Skeletal muscle tissue (tissue), 4 donors: Measurements from ENCODE around the gene CHD2. TPM values are rescaled to one million over a fixed set of nuclear protein-coding genes. Genes with fewer than 3 reads are reported as not detected.
"Not testable (repeated sequence)": the region's sequence is repeated elsewhere in the genome, so short reads cannot be mapped to it uniquely, and the experiment has no call there.

Experiments
- H3K27ac ChIP-seq: one replicate; pipeline ENCODE4 v1.7.0; 2013; ENCODE audit warnings: mild to moderate bottlenecking, low read depth, low read length, inconsistent platforms
- H3K27me3 ChIP-seq, 3 donors: one replicate each; pipeline ENCODE4 v1.7.0; 2013; ENCODE audit warnings: low read length in 3 of 3; ENCODE audit not compliant: control insufficient read depth in 3 of 3, insufficient read depth in 3 of 3
- H3K36me3 ChIP-seq, 3 donors: one replicate each; pipeline ENCODE4 v1.7.0; 2013; ENCODE audit warnings: low read length in 3 of 3; ENCODE audit not compliant: control insufficient read depth in 3 of 3, insufficient read depth in 3 of 3
- H3K4me1 ChIP-seq, 3 donors: one replicate each; pipeline ENCODE4 v1.7.0; 2013; ENCODE audit warnings: low read length in 3 of 3, mild to moderate bottlenecking in 3 of 3; ENCODE audit not compliant: control insufficient read depth in 3 of 3, insufficient read depth in 3 of 3
- H3K4me3 ChIP-seq, 3 donors: one replicate each; pipeline ENCODE4 v1.7.0; 2013; ENCODE audit warnings: low read length in 3 of 3
- H3K9ac ChIP-seq, 3 donors: one replicate each; pipeline ENCODE4 v1.7.0; 2013; ENCODE audit warnings: low read length in 3 of 3, mild to moderate bottlenecking in 3 of 3, moderate library complexity in 2 of 3, low read depth in 1 of 3
- H3K9me3 ChIP-seq, 3 donors: one replicate each; pipeline ENCODE4 v1.7.0; 2013; ENCODE audit warnings: low read length in 3 of 3; ENCODE audit not compliant: control insufficient read depth in 3 of 3
- total RNA-seq: library from RNA; depleted of rRNA; stranded (reverse); fragments of >200 nt; gene quantifications from one replicate; pipeline ENCODE4 v1.2.3, GENCODE V29; 2014
- donor health status: Osteomylitis.

Gene CHD2
- total RNA-seq, 1 donor from 2014 or later: 105 TPM

DNA sequence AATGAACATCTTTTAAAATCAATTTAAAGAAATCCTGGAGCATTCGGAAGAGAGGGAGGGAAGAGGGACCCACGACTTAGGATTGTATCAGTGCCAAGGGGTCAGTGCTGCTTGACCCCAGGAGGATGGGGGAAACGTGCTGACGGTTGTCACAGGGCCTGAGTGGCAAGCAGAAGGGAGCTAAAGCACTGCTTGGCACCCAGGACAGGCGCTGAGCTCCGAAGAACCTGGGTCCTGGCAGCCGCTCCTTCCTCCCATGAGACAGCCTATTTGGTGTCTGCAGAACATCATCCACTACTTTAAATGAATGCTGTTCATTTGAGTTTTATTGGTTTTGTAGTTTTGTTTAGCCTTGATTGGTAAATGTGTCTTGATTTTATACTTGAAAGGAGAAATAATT lies 134.4 kb downstream of the CHD2 start:
- peaks cover 35 to 45% (median 39%) of the 10 kb centered on the region in 3 donors for H3K4me1 ChIP-seq
- H3K36me3 ChIP-seq: no peaks in the 10 kb centered on the region
- H3K27me3 ChIP-seq: no peaks in the 10 kb centered on the region
- no peak overlapping the region for H3K27ac ChIP-seq
- H3K4me3 ChIP-seq: no peak overlapping the region
- H3K9me3 ChIP-seq: no peaks in the 10 kb centered on the region
- no peak overlapping the region for H3K9ac ChIP-seq

DNA sequence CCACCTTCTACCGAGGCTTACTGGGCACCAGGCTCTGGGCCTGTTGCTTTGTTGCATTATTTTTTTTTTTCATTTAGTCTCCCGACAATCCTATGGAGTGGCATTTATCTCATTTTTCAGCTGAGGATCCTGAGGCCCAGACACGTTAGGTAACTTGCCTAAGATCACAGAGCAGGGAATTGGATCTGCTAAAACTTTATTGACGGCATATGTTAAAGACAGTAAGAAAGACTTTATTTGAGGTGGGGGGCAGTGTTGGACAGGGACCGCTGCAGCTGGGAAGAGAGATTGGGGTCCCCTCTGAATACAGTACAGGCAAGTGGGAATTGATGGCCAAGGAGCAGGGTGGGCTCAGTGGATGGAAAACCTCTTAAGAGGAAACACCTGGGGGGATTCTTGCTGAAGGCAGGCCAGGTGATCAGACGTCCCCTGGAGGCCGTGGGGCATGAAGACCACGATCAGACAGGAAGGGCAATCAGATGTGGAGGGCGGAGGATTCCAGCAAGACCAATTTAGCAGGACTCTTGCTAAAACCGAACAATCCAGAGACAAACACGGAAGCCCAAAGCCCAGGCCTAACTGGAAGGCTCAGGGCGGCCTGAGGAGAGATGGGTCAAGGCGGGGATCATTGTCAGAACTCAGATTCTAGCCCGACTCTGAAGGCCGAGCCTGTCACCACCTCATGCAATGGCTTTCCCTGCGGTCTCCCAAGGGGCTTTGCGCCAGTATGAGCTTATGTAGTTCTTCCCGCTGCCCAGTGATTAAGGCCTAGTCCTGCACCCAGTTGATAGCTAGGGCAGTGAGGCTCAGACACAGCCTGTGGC lies 135.2 kb downstream of the CHD2 start:
- no peaks in the 10 kb centered on the region for H3K27me3 ChIP-seq
- no peaks in the 10 kb centered on the region for H3K36me3 ChIP-seq
- H3K4me1 ChIP-seq: peaks cover 27 to 38% (median 31%) of the 10 kb centered on the region in 3 donors
- no peak overlapping the region for H3K9ac ChIP-seq
- no peaks in the 10 kb centered on the region for H3K9me3 ChIP-seq
- no peak overlapping the region for H3K27ac ChIP-seq
- H3K4me3 ChIP-seq: no peak overlapping the region

DNA sequence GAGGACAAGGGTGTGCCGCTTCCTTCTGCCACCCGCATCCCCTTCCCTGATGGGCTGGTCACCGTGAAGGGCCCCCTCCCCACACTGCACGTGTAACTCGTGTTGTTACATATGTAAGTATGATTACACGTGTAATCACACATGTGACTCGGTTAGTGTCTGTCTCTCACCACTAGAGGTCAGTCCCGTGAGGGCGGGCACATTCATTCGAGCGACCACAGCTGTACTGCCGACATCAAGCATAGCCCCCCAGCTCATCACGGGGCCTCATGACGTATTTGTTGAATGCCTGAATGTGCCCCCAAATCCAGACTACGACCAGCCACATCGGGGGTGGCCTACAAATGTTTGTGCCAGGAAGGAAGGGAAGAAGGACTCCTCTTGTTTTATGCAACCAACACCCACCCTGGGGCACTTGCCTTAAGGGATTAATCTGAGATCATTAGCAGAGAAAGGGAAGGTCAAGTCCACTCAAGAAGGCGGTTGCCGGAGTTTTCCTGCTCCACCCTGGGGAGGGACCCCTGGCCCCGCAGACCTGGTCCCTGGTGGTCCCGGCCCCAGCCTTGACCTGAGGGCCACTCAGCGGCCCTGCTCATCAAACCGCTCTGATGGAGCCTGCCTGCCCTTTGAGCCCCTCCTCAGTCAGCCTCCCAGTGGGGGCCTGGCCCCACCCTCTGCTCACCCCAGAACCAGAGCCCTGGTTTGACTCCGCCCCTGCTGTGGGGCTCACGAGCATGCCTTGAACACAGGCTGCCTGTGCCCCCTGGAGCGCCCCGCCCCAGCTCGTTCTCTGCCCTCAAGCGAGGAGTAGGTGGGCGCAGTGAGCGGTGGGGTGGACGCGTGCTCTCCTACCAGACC lies 136.1 kb downstream of the CHD2 start:
- no peak overlapping the region for H3K27ac ChIP-seq
- H3K36me3 ChIP-seq: no peaks in the 10 kb centered on the region
- H3K9me3 ChIP-seq: no peaks in the 10 kb centered on the region
- H3K4me1 ChIP-seq: peaks cover 19 to 29% (median 22%) of the 10 kb centered on the region in 3 donors
- no peaks in the 10 kb centered on the region for H3K27me3 ChIP-seq
- H3K4me3 ChIP-seq: no peak overlapping the region
- peak overlapping the region in 1 of 3 donors; percentile 25 for H3K9ac ChIP-seq

DNA sequence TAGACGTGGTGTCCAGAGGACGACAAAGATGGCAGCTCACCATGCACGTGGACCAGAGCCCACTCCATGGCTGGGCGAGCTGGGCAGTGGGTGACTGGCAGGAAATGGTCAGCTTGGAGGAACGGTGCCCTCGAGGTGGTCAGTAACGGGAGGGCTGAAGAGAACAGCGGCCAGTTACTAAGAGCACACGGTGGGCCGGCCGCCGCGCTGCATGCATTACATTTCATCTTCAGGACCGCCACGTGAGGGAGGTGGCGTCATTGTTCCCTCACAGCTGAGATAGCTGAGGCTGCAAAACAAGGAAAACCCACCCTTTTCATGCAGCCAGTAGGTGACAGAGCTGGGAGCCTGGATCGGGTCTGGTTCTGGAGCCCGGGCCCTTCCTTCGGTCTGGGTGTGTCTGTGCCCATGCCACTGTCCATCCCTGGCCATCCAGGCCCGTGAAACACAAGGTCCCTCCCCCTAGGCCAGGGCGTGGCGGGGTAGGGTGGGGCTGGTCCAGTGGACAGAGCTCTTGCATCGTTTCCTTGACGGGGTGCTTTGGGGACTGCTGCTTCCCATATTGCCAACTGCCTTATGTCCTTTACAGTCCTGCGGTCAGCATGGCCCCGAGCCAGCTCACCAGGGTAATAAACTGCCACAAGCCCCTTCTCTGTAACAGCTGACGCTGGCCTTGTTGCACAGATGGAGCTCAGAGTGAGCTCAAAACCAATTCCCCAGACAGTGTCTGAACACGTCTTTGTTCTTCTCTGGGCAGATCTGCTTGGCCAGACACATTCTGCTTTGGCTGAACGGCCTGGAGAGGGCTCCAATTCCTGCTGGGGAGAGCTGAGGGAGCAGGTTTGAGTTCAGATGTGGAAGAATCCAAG lies 137.1 kb downstream of the CHD2 start:
- H3K9me3 ChIP-seq: no peaks in the 10 kb centered on the region
- peak overlapping the region in 2 of 3 donors; percentile 31 to 54 for H3K4me3 ChIP-seq
- peak overlapping the region in 1 of 3 donors; percentile 66 for H3K9ac ChIP-seq
- peaks cover 18 to 26% (median 20%) of the 10 kb centered on the region in 3 donors for H3K4me1 ChIP-seq
- no peaks in the 10 kb centered on the region for H3K27me3 ChIP-seq
- peak overlapping the region; percentile 34 for H3K27ac ChIP-seq
- H3K36me3 ChIP-seq: no peaks in the 10 kb centered on the region

DNA sequence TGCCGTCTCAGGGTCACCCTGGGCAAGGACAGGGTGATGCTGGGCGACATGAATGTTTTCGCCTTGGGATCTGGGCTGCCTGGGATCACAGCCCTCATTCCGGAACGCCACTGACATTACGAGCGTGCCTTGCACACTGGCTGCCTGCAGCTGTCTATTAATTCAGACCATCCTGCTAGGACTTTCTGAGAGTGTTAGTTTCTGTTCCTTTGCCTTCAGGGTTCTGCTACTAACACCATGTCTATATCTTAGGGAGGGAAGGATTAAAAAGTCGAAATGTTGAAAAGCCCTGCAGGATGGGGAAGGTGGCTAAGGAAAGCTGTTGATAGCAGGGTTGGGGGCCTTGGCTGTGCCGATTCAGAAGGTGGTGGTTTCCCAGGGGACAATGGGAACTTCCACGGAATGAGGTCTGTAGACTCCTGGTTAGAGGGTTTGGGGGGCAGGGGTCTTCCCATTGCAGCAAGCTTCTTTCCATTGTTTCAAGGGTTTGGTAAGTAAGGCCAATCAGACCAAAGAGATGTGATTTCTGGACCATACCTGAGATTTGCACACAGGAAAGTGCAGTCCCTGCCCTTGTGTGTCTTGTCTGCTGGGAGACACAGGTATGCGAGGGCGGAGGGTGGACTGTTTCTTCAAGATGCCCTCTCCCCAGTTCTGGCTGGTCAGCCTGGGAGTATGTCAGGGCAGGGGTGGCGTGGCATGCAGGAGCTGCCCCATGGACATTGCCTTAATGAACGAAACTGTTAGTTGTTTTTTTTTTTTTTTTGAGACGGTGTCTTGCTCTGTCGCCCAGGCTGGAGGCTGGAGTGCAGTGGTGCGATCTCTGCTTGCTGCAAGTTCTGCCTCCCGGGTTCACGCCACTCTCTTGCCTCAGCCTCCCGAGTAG lies 137.9 kb downstream of the CHD2 start:
- Histone ChIP-seq H3K27ac (peak overlapping the region; percentile 34), H3K4me1 (peaks cover 18 to 26% (median 22%) of the 10 kb centered on the region in 3 donors), H3K27me3 (no peaks in the 10 kb centered on the region), H3K9ac (peak overlapping the region in 2 of 3 donors; percentile 2 to 66), H3K36me3 (peaks cover 0 to 5% (median 4%) of the 10 kb centered on the region in 3 donors), H3K9me3 (no peaks in the 10 kb centered on the region), H3K4me3 (peak overlapping the region in 2 of 3 donors; percentile 31 to 54)

DNA sequence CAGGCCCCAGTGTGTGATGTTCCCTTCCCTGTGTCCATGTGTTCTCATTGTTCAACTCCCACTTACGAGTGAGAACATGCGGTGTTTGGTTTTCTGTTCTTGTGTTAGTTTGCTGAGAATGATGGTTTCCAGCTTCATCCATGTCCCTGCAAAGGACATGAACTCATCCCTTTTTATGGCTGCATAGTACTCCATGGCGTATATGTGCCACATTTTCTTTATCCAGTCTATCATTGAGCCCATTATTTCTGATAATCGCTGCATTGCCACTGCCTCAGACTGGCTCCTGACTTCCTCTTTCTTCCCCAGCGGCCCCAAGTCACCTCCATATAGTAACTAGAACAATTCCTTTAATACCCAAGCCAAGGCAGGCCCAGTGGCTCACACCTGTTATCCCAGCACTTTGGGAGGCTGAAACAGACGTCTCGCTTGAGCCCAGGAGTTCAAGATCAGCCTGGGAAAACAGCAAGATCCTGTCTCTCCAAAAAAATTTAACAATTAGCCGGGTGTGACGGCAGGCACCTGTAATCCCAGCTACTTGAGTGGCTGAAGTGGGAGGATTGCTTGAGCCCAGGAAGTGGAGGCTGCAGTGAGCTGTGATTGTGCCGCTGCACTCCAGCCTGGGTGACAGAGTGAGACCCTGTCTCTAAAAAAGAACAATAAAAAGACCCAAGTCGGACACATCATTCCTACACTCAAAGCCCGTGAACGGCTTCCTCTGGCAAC lies 139.6 kb downstream of the CHD2 start:
- not testable (repeated sequence) for H3K4me3 ChIP-seq, H3K27me3 ChIP-seq, H3K9me3 ChIP-seq, H3K9ac ChIP-seq, H3K27ac ChIP-seq
- peaks cover 18 to 24% (median 22%) of the 10 kb centered on the region in 3 donors for H3K4me1 ChIP-seq
- H3K36me3 ChIP-seq: peaks cover 9 to 15% (median 14%) of the 10 kb centered on the region in 3 donors

DNA sequence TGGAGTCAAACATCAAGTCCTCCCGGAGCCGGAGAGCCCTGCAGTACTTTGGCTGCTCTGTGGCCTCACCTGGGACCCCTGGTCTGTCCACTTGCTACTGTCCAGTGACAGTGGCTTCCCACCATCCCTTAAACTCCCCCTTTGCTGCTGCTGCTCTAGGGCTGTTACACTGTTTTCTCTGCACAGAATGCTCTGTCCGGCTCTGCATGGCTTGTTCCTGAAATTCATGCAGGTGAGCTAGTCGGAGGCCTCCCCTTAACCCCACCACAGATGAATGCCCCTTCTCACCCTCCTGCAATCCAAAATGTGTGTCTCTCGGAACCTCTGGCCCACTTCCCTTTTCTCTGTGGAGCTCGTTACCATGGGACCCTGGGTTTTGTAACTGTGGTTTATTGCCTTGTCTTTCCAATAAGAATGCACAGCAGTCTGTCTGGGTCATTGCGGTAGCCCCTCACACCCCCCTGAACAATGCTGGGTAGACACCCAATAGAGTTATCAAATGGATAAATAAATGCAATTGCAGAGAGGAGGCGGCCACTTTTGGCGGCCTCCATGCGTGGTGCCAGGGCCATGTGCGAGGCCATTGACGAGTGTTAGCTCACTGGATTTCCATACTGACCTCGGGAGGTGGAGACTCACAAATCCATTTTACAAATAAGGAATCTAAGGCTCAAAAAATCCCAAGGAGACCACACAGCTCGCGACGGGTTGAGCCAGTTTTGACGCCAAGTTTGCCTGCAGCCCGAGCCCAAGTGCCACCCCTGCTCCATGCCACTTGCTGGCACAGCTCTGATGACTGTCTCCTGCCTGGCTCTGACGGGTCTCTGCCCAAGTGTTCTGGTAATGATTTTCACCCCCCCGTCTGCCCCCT lies 140.4 kb downstream of the CHD2 start:
- no peak overlapping the region for H3K27ac ChIP-seq
- H3K9ac ChIP-seq: no peak overlapping the region
- no peaks in the 10 kb centered on the region for H3K27me3 ChIP-seq
- peaks cover 18 to 24% (median 22%) of the 10 kb centered on the region in 3 donors for H3K4me1 ChIP-seq
- H3K9me3 ChIP-seq: no peaks in the 10 kb centered on the region
- H3K36me3 ChIP-seq: peaks cover 17 to 23% (median 22%) of the 10 kb centered on the region in 3 donors
- H3K4me3 ChIP-seq: no peak overlapping the region

DNA sequence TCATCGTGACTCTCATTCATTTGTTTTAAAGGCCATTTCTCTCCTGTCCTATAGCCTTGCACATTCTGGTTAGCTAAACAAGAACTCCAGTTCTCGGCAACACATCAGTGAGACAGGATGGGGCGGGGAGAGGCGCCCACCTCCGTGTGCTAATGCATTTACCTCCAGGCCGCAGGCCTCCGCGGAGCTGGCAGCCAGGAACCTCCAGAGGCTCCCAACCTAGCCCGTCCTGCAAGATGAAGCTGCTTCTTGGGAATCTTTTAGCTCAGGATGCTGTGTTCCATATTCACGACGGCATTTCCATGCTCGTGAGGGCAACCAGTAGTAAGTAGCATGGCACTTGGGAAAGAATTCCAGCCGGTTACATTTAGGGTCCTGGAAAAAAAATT lies 141.0 kb downstream of the CHD2 start:
- Histone ChIP-seq H3K9ac (no peak overlapping the region), H3K27me3 (no peaks in the 10 kb centered on the region), H3K4me3 (no peak overlapping the region), H3K36me3 (peaks cover 22 to 29% (median 25%) of the 10 kb centered on the region in 3 donors), H3K27ac (no peak overlapping the region), H3K4me1 (peaks cover 18 to 22% (median 22%) of the 10 kb centered on the region in 3 donors), H3K9me3 (peaks cover 0 to 2% (median 0%) of the 10 kb centered on the region in 3 donors)
